Measurements from ENCODE around the gene TPH2. TPM values are rescaled to one million over a fixed set of nuclear protein-coding genes. Genes with fewer than 3 reads are reported as not detected.

The TPH2 gene
- total RNA-seq, 1 experiment from 2014 or later = 0.66 TPM

DNA sequence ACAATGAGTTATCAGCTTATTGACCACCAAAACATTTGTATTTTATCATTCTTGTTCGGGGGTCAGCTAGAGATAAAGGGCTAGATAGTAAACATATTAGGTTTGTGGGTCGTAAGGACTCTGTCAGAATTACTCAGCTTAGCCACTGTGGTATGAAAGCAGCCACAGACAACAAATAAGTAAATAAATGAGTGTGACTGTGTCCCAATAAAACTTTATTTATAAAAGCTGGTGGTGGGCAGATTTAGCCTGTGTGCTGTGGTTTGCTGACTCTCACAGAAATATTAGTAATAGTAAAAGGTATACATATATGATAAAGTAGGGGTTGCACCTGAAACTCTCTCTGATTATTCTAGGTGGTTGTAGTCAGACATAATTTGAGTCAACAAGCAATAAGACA lies 56.1 kb downstream of the TPH2 start:
- Histone ChIP-seq H3K23me2 (ENCODE audit: insufficient read length, low read depth, low read length, poor library complexity, severe bottlenecking) (no peaks in the 10 kb centered on the region), H4K20me1 (ENCODE audit: control insufficient read depth, insufficient read depth, insufficient read length) (no peaks in the 10 kb centered on the region), H3K23ac (ENCODE audit: insufficient read length, low read depth, low read length) (no peak overlapping the region), H3K9me3 (ENCODE audit: control insufficient read depth, low read depth, low read length) (no peaks in the 10 kb centered on the region), H3K18ac (ENCODE audit: insufficient read length, low read depth, low read length) (no peak overlapping the region), H2BK12ac (ENCODE audit: insufficient read length, low read depth, low read length) (no peak overlapping the region), H2AFZ (ENCODE audit: low read length) (no peak overlapping the region), H4K8ac (replicated peaks; ENCODE audit: insufficient read length, low read depth, low read length) (no peak overlapping the region), H4K5ac (ENCODE audit: insufficient read length, low read depth, low read length) (no peak overlapping the region), H2BK15ac (ENCODE audit: low read depth, low read length) (no peak overlapping the region), H3K4me1 (ENCODE audit: insufficient read depth, low read length) (no peaks in the 10 kb centered on the region), H4K91ac (ENCODE audit: insufficient read length, low read depth, low read length) (no peak overlapping the region), H3K27ac (ENCODE audit: insufficient read length, low read depth, low read length) (no peak overlapping the region), H3K9ac (ENCODE audit: extremely low read depth, insufficient read length, low read length) (no peak overlapping the region), H3K27me3 (ENCODE audit: insufficient read depth, low read length) (no peaks in the 10 kb centered on the region), H2BK5ac (ENCODE audit: insufficient read length, low read length) (no peak overlapping the region), H3K4ac (ENCODE audit: low read depth, low read length) (no peak overlapping the region), H3K79me2 (ENCODE audit: insufficient read depth, low read length) (no peaks in the 10 kb centered on the region), H2AK5ac (ENCODE audit: insufficient read length, low read length) (no peak overlapping the region), H3K14ac (ENCODE audit: insufficient read depth, low read length) (no peak overlapping the region), H3T11ph (ENCODE audit: low read length) (no peak overlapping the region), H3K56ac (ENCODE audit: insufficient read length, low read depth, low read length) (no peak overlapping the region), H3K79me1 (ENCODE audit: insufficient read depth, low read depth, low read length, poor library complexity, severe bottlenecking) (no peaks in the 10 kb centered on the region), H2BK20ac (ENCODE audit: low read depth, low read length, poor library complexity, severe bottlenecking) (no peak overlapping the region), H2BK120ac (ENCODE audit: low read depth, low read length, poor library complexity, severe bottlenecking) (no peak overlapping the region), H3K4me2 (ENCODE audit: insufficient read depth, insufficient read length, low read length) (no peak overlapping the region)
- H3K36me3 Mint-ChIP-seq (ENCODE audit: insufficient read depth in 1 of 3, low read depth in 3 of 3) = no peaks in the 10 kb centered on the region
- H3K4me1 Mint-ChIP-seq = peaks cover 5 to 6% of the 10 kb centered on the region in 2 experiments; a peak in 2 of 4 replicates
- no peaks in the 10 kb centered on the region for H3K9me3 Mint-ChIP-seq
- H3K27me3 Mint-ChIP-seq (ENCODE audit: low read depth) = no peaks in the 10 kb centered on the region
- TF ChIP-seq, protein P1, sequence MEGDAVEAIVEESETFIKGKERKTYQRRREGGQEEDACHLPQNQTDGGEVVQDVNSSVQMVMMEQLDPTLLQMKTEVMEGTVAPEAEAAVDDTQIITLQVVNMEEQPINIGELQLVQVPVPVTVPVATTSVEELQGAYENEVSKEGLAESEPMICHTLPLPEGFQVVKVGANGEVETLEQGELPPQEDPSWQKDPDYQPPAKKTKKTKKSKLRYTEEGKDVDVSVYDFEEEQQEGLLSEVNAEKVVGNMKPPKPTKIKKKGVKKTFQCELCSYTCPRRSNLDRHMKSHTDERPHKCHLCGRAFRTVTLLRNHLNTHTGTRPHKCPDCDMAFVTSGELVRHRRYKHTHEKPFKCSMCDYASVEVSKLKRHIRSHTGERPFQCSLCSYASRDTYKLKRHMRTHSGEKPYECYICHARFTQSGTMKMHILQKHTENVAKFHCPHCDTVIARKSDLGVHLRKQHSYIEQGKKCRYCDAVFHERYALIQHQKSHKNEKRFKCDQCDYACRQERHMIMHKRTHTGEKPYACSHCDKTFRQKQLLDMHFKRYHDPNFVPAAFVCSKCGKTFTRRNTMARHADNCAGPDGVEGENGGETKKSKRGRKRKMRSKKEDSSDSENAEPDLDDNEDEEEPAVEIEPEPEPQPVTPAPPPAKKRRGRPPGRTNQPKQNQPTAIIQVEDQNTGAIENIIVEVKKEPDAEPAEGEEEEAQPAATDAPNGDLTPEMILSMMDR (conservative IDR thresholded peaks at IDR 0.05) = no peak
- no peak for DNase-seq
- WGBS (ENCODE audit: extremely low coverage, insufficient read length, low lambda C conversion rate) = no CpG with 5 or more reads among the region's 2 CpGs
- no peak overlapping the region for H3K27ac Mint-ChIP-seq
- no peak overlapping the region for H3K4me3 Mint-ChIP-seq

Measured in H9 (cell line).